SW 1271 (cell line): ENCODE results near the gene PRR33.
"Not testable (repeated sequence)": the region's sequence is repeated elsewhere in the genome, so short reads cannot be mapped to it uniquely, and the experiment has no call there.

Experiments used
- DNase-seq, 2 experiments: peaks; one replicate each; lab custom pipeline; 2025; lab: John Stamatoyannopoulos, UW

Gene PRR33

DNA sequence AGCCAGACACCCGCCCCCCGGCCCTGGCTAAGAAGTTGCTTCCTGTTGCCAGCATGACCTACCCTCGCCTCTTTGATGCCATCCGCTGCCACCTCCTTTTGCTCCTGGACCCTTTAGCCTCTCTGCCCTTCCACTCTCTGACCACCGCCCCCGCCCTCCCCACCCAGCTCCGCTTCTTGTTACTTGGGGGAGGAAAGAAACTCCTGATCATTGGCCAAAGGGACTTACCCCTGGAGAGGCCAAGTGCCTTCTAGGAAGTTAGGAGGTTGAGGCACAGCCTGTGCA is at the start of gene PRR33:
Gene PRR33 (minus strand): TSS at position 65 of the 285 bp plus-strand sequence. CDS start 1,311 bp downstream, outside the sequence.
- no peak for DNase-seq

DNA sequence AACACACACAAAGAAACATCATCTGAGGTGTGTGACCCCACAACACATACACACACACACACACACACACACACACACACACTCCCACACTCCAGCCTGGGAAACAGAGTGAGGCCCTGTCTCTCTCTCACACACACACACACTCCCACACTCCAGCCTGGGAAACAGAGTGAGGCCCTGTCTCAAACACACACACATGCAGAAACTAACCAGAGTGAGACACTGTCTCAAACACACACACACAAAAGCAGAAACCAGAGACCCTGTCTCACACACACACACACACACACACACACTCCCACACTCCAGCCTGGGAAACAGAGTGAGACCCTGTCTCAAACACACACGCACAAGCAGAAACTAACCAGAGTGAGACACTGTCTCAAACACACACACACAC is 48.1 kb upstream of the PRR33 start:
- DNase-seq, result not testable (repeated sequence)

DNA sequence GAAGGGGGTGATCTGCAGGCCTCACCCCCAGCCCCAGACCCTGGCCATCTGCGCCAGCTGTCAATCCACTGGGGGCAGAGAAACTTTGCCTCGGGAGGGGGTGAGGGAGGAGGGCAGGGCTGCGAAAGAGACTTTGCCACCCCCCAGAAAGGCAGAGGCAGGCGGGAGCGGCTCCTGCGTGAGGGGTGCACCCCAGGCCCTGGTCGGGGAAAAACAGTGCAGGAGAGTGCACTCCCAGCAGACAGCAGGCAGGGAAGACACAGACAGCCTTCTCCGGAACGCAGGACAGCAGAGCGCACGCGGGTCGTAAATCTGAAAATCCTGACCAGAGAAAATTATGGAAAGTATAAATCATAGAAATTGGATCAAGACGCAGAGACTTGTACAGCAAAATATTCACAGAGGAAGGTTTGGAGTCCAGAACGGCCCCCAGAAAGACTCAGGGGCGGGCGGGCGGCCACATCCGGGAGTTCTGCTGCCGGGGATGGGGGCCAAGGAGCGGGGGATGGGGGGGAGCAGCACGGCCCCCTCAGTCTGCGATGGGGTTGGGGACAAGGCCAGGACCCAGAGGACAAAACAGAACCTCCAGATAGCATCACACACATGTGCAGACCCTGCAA is 47.4 kb upstream of the PRR33 start:
- DNase-seq, result no peak

DNA sequence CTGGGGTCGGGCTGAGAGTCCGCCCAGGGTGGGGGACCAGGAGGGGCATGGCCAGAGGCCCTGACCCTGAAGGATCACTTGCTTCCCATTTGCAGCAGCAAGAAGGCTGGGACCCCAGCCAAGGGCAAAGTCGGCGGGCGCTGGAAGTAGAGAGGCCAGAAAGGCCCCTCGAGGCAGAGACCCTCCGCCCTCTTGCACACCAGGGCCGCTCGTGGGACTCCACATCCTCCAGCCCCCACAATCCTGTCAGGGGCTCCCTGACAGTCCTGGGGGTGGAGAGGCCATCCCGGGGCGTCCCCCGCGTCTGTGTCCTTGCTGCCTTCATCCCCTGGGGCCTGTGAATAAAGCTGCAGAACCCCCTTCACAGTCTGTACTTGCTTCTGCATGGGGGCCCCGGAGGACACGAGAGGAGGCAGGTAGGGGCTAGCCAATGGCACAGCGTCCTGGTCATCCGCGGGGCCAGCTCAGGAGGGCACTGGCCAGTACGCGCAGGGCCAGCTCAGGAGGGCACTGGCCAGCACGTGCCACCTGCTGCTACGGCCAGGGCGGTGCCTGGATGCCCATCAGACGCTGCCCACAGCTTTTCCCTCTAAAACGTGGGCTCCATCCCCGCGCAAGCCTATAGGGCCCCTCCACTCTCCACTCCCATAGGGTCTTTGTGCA is 46.8 kb upstream of the PRR33 start:
- no peak for DNase-seq

DNA sequence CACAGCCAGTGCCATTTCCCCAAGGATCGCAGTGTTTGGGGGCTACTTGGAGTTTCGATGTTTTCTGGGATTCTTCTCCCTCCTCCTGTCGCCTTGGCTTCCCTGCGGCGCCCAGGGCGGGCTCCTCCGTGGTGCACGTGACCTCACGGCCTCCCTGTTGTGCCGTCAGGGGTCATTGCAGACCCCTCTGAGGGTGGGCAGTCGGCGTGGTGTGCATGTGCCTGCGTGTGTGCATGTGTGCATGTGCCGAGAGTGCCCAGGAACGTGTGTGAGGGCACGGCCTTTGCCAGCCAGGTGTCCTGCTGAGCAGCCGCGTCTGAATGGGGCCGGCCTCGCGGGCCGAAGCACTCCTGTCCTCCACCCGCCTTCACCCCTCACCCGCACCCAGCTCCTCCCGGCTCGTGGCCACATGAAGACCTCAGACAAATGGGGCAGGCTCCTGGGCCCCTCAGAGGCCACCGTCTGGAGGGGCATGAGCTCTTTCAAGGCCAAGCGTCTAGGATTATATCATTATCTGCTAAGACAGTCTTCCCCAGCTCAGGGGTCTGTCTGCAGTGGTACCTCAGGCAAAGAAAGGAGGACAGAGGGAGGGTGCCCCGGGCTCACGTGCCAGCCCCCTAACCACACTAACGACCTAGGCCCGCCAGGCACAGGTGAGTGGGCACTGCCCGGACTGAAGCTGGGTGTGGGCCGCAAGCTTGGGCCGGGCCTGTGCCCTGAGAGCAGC is 46.1 kb upstream of the PRR33 start:
- DNase-seq, result no peak

DNA sequence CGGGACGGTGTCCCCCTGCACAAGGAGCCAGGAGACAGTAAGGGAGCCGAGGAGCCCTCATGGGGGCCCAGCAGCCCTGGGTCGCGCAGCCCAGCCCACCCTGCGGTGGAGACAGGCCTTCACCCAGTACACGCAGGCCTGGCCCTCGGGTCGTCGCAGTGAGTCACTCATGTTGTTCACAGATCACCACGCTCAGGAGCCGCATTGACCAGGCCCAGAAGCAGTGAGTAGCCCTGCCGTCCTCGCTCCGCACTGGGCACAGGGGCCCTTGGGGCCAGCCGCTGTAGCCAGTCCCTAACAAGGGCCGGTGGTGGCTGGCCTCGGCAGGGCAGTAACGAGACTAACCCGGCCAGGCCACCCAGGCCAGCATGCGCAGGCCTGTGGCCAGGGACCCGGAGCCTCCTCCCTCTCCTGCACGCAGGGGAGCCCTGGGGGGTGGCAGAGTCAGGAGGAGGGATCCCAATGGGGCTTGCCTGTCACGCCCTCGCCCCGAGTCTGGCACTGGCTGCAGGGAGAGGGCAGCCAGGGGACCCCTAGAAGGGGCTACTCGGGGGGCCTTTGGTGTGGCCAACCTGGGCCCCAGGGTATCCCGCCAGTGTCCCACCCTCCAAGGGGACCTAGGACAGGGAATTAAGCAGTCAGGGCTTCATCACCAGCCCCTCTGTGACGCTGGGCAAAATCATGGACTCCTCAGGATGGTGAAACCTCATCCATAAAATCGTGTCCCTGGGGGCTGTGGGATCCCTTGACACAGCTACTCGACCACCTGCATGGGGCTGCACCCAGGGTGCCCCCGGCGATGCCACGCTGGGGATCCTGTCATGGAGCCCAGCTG is 45.3 kb upstream of the PRR33 start:
- no peak for DNase-seq

DNA sequence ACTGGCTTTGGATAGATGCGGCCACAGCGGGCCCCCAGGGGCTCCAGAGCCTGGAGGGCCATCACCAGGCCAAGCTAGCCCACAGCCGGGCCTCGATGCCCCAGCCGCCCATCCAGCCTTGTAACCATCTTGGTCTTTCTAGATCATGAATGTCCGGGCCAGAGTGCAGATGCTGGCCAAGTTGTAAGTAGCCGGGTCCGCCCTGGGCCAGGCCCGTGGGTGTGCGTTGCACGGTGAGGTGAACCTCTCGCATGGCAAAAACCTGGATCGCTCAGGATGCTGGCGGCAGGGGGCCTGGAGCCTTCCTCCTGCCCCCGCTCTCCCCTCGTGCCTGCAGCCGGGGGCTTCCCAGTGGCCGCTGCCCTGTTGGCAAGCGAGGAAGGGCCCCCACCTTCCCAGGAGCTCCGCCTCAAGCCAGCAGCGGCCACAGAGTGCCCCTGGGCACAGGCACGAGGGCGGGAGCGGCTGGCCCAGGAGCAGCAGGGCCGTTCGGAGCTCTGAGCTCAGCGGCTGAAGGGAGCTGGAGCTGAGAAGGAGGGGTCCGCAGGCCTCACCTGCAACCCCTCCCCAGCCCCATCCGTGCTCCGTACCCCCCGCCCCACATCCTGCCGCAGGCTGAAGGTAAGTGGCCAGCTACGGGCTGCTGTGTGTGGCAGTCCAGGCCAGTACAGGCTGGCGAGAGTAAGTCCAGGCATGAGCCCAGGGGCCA is 44.5 kb upstream of the PRR33 start:
- no peak for DNase-seq

DNA sequence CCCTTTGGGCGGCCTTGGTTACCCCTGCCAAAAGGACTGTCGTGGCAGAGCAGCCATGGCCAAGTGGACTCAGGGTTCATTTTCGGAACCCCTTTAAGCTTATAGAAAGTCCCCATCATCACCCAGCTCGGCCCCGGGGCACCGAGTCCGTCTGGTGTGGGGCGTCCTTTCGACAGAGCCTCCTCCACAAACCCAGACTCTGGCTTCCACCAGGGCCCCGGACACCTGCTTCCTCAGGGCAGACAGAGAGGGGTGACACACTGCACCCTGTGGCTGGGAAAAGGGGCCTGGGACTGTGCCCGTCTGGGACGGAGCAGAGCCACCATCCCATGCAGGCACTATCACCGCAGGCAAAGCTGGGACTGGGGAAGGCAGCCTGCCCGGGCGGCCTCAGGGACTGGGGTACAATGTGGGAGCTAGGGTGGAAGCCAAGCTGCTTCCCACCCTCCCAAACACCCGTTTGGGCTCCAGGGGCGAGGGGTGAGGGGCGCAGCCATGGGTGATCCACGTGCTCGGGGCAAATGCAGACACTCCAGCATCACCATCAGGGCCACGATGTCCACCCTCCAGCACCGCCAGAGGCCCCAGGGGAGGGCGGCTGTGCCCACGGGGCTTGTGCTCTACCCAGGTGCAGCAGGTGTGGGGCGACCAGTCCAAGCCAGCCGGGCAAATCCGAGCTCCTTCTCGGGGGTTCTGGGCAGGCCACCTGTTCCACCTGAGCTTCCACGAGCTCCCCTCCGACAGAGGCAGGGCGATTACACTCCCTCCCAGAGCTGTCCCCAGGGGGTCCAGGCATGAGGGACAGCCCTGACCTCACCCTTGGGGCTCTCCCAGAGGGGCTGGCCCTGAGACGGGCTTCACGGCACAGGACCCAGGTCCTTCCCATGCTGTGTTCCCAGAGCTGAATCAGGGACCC is 43.7 kb upstream of the PRR33 start:
- DNase-seq, result no peak

DNA sequence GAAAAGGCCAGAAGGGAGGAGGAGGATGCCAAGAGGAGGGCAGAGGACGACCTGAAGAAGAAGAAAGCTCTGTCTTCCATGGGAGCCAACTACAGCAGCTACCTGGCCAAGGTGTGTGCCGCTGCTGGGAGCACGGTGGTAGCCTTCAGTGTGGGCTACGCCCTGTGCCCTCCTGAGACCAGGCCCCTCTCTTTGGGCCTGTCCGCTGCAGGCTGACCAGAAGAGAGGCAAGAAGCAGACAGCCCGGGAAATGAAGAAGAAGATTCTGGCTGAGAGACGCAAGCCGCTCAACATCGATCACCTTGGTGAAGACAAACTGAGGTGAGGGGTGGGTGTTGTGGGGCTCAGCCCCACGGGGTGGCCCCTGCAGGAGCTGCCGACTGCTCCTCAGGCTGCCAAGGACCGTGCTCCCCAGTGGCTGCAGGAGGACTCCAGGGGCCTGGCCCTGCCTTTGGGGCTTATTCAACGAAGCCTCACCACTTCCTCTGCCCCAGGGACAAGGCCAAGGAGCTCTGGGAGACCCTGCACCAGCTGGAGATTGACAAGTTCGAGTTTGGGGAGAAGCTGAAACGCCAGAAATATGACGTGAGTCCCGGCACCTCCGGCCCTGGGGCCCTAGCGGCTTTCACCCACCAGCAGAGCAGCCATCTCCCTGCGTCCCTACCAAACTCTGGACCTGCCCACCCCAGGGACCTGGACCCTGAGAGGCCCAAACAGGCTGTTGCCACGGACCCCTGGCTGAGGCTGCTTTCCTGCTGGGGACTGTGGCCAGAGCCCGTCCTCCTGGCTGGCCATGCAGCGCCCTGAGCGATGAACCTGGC is 42.9 kb upstream of the PRR33 start:
- no peak for DNase-seq

DNA sequence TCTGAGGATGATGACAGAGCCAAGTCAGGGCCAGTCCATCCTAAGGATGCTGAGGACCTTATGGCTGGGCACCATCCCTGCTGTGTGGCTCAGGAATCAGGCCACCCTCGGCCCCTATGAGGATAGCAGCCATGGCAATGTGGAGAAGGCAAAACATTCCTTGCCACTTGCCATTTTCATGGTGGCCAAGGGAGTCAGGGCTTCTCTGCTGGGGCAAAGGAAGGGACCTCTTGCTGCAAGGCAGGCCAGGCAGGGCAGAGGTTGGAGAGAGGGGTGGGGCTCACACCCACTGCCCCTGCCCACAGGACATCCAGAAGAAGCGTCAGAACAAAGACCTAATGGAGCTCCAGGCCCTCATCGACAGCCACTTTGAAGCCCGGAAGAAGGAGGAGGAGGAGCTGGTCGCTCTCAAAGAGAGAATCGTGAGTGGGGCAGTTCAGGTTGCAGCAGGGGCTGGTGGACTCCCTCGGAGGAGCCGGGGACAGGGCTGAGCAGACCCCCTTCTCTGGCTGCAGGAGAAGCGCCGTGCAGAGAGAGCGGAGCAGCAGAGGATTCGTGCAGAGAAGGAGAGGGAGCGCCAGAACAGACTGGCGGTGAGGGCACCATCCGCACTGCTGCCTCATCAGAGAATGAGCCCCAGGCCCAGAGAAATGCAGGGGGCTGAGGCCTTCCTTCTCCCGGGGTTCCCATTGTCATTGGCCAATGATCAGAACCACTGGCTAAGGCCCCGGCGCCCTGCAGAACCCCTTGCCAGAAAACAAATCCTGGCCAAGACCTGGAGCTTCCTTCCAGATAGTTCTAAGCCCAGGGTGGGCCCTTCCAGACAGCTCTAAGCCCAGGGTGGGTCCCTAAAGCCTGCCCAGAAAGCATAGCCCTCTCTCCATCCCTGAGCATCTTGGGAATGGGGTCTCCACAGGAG is 42.0 kb upstream of the PRR33 start:
- DNase-seq, result no peak

DNA sequence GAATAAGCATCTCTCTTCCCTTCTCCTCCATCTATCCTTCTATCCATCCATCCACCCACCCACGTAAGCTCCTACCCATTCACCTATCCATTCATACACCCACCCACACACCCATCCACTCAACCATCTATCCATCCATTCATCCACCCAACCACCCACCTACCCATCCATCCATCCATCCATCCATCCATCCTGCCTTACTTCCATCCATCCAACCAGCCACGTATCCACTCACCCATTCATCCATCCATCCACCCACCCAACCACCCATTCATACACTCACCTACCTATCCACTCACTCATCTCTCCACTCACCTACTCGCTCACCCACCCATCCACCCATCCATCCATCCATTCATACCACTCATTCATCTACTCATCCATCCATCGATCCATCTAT is 41.0 kb upstream of the PRR33 start:
- DNase-seq, result no peak

DNA sequence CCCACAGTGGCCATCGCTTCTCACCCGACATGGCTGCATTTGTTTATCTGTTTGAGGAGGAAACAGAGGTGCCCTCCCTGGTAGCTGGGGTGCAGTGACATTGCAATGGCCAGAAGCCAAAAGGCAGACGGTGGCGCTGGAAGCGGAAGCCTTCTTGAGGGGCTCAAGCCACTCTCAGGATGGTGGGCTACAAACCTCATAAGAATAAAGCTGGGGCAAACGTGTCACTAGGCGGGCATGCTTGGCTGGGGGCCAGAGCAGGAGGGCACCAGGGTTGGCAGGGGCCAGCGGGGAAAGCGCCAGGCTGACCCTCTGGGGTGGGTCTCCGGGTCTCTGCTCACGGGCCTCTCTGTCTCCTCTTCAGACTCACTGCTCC is 40.4 kb upstream of the PRR33 start:
- DNase-seq, result no peak

DNA sequence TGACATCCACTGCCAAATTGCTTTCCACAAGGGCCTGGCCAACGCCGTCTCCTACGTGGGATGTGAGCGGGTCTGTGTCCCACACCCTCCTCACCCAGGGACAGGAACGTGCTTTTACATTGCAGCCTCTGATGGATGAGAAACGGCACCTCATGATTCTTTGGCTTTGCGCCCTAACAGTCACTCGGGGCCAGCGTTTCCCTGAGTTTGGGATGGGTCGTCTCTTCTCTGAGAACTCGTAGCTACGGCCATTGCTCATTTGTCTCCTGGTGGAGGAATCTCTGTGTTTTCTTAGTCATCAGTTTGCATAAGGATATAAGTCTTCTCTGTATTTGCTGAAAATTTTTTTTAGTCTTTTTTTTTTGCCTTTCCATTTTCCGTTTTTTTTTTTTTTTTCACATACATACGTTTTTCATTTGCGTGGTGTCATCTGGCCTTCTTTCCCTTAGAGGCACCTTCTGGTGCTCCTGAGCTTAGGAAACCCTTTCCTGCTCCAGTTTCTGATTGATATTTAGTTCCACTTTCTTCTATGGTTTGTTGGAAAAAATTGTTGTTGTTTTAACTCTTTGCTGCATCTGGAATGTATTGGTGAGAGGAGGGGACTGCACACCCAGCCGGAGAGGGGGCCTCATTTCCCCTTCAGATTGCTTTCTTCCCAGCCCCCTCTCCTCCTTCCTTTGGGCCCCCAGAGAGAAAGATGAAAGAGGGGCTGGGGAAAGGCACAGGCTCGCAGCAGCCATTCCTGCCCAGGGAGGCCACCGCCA is 39.8 kb upstream of the PRR33 start:
- no peak for DNase-seq

DNA sequence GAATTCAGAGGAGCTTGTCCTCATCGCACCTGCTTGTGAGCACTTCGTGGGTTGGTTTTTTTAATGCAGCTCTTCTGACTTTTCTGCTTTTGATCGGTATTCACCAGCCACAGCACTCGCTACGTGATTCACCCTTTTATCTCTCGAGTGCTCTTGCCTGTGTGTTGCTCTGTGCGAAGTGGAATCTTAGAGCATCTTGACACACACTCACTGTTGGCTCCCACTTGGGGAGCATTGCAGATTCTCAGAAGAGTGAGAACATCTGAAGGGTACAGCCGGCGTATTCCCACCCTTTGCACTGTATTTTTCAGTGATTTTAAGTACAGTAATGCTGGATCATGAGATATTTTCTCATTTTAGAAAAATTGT is 38.8 kb upstream of the PRR33 start:
- DNase-seq, result no peak

DNA sequence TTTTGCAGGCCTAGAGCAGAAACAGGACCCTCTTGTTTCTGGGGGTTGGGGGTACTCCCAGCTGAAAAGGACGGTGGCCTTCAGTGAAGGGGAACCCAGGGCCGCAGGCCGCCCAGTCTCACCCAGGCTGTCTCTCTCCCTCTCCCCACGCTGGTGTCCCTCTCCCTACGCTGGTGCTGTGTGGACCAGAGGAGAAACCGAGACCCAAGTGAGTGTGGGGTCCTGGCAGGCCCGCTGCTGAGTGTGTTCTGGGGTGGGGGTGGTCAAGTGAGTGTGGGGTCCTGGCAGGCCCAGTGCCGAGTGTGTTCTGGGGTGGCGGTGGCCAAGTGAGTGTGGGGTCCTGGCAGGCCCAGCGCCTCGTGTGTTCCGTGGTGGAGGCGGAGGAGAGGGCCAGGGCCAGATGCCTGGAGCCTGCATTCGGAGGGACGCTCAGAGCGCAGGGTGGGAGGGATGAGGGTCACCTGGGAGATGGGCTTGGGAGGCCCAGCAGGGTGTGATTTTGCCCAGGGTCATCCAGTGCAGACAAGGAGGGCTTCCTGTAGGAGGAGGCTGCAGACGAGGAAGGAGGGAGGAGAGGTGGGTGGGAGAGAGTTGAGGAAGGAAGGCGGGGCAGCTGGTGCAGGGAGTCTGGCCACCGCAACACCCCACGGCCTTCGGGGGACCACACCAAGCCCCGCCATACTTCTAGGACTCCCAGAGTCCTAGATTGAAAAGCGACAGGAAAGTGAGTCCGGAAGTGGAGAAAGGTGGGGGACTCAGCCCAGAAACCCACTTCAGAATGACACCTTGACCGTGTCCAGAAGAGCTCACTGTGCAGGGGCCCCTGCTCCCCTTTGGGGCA is 38.1 kb upstream of the PRR33 start:
- no peak for DNase-seq

DNA sequence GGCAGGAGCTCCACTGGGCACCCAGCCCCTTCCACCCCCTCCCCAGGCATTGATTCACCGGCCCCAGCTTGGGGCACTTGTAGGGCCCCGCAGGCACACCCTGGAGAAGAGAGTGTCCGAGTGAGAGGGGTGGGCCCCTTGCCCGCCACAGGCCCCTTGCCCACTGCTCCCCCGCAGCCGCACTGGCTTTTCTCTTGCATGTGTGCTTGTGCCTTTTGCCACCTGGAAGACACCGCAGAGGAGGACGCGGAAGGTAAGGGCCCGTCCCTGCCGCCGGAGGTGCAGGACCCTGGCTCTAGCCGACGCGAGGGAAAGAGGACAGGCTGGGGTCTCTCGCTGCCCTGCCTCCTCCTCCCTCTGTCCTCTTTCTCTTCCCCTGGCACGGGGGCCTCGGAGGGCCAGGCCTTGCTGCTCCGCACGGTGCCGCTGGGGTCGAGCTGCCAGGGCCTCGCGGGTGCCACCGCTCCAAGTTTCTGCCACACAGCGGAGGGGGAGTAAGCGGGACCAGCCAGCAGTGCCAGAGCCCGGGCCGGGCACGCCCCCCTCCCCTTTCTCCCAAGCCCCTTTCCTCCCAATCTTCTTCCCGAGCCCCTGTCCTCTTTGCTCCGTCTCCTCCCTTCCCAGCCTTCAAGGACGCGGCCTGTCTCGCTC is 37.3 kb upstream of the PRR33 start:
- no peak for DNase-seq

DNA sequence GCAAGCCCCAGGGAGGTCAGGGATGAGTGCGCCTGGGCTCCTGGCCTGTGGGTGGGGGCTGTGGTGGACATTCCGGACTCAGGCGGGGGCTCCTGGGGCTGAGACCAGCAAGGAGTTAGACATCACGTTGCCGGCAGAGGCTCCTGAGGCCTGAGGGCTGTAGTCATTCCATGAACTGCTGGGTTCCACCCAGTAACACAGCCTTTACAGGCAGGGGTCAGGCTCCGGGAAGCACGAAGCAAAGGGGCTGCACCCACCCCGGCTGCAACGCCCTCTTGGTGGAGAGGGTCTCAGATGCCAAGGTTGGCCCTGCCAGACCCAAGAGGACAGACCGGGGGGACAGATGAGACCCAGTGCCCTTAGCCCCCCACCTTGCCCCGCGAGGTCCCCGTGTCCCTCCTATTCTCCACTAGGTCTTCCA is 36.8 kb upstream of the PRR33 start:
- DNase-seq, result no peak
